GM23248 (cell line): ENCODE results near the gene PRRX1.

Experiments
- EZH2 ChIP-seq: fragments of 200-600 bp; sonication (generic); IDR thresholded peaks from 2 replicates; pipeline ENCODE4 v1.6.1; 2018; ENCODE audit warnings: antibody characterized with exemption, mild to moderate bottlenecking; ENCODE audit not compliant: insufficient read depth, poor library complexity, severe bottlenecking
- EZH2phosphoT487 ChIP-seq: fragments of 200-600 bp; sonication (generic); IDR thresholded peaks from 2 replicates; pipeline ENCODE4 v1.6.1; 2018; ENCODE audit warnings: antibody characterized with exemption, moderate library complexity, mild to moderate bottlenecking, low read depth; ENCODE audit not compliant: insufficient read depth

DNA sequence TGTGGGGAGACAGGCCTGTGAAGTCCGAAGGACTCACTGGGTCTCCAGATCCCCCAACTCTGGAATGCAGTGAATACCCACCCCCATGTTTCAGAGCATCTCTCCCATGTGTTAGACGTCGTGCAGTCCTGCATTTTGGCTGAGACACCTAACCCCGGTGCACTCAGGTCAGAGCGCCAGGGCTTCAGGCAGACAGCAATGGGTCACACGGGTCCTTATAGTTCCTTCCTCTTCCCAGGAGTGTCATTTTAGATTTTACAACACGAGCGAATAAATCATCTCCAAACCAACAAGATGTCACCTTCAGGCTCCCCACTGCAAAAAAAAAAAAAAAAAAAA lies 5.1 kb downstream of the PRRX1 start:
- TF ChIP-seq EZH2 (no peak), EZH2phosphoT487 (no peak)
